HG02588 (cell line): ENCODE data around the gene ENPP7.

ENCODE experiments used
- ATAC-seq: cut with Tn5 transposase; IDR thresholded peaks from one replicate; pipeline ENCODE4 v1.9.1; 2021; ENCODE audit warnings: mild to moderate bottlenecking, moderate library complexity; ENCODE audit not compliant: unreplicated experiment

ENPP7 gene

GRCh38 chr17:79730769-79731483 lies at the start of gene ENPP7:
TSS of gene ENPP7 (plus strand) at chr17:79730943. CDS start at chr17:79731140, 197 bp downstream.
- no peak for ATAC-seq

GRCh38 chr17:79681101-79681621 lies 49.6 kb upstream of the ENPP7 start:
- ATAC-seq, result no peak

- ATAC-seq, result no peak
These were observed 49.0 kb upstream of the ENPP7 start for GRCh38 chr17:79681628-79682261.

GRCh38 chr17:79683365-79683764 lies 47.4 kb upstream of the ENPP7 start:
- no peak for ATAC-seq

GRCh38 chr17:79684132-79684985 lies 46.4 kb upstream of the ENPP7 start:
- ATAC-seq, result no peak

- ATAC-seq, result no peak
These were observed 45.6 kb upstream of the ENPP7 start for GRCh38 chr17:79685121-79685520.

GRCh38 chr17:79686476-79686875 lies 44.3 kb upstream of the ENPP7 start:
- ATAC-seq, result no peak

GRCh38 chr17:79690466-79690865 lies 40.3 kb upstream of the ENPP7 start:
- ATAC-seq, result no peak

GRCh38 chr17:79690988-79691836 lies 39.5 kb upstream of the ENPP7 start:
- no peak for ATAC-seq

GRCh38 chr17:79691931-79692330 lies 38.8 kb upstream of the ENPP7 start:
- no peak for ATAC-seq

- no peak for ATAC-seq
These were observed 37.3 kb upstream of the ENPP7 start for GRCh38 chr17:79693419-79693818.

- ATAC-seq, result no peak
These were observed 35.4 kb upstream of the ENPP7 start for GRCh38 chr17:79695293-79695790.

GRCh38 chr17:79695797-79696609 lies 34.7 kb upstream of the ENPP7 start:
- no peak for ATAC-seq

GRCh38 chr17:79696610-79696982 lies 34.1 kb upstream of the ENPP7 start:
- no peak for ATAC-seq

- ATAC-seq, result no peak
These were observed 32.4 kb upstream of the ENPP7 start for GRCh38 chr17:79698146-79698846.

GRCh38 chr17:79699386-79700036 lies 31.2 kb upstream of the ENPP7 start:
- ATAC-seq, result no peak

- no peak for ATAC-seq
These were observed 30.2 kb upstream of the ENPP7 start for GRCh38 chr17:79700592-79700991.

- ATAC-seq, result no peak
These were observed 28.7 kb upstream of the ENPP7 start for GRCh38 chr17:79702034-79702433.
